ENCODE results near the gene CALY.
A peak's percentile ranks its signal among the peaks of the same experiment; 100 is the strongest.

CALY gene

DNA sequence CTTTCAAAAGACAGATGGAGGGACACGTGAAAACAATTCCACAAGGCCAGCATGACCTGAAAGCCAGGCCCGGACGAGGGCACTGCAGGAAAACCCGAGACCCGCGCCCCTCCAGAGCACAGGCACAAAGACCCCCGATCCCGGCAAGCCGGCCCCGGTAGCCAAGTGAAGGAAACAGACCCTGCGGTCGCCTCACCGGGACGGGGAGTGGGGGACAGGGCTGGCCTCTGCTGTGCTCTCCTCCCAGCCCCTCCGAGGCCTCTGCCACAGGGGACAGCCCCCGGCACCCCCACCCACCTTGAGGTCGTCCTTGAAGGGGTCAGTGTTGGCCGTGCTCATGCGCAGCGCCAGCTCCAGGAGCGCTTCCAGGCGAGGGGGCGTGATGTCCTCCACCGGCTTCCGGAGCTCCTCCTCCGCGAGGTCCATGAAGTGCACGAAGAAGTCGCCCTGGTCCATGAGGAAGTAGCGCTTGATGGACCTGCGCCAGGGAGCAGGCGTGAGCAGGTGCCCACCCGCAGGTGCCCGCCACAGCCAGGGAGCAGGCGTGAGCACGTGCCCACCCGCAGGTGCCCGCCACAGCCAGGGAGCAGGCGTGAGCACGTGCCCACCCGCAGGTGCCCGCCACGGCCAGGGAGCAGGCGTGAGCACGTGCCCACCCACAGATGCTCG is 48.7 kb downstream of the CALY start:
- DNase-seq (ENCODE audit: low read depth in 2 of 2), result no peak

DNA sequence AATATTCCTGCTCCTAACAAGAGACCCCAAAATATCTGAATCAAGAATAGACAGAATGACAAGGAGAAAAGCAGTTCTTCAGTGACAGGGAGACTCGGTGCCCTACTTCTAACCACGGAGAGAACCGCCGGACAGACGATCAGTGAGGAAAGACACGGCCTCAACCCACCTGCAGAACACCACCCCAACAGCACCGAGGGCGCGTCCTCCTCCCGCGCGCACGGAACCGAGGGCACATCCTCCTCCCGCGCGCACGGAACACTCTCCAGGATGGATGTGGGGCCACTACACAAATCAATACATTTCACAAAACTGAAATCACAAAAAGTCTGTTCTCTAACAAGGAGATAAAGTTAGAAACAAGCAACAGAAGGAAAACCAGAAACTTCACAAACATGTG is 50.3 kb downstream of the CALY start:
- DNase-seq (ENCODE audit: low read depth in 2 of 2), result no peak

DNA sequence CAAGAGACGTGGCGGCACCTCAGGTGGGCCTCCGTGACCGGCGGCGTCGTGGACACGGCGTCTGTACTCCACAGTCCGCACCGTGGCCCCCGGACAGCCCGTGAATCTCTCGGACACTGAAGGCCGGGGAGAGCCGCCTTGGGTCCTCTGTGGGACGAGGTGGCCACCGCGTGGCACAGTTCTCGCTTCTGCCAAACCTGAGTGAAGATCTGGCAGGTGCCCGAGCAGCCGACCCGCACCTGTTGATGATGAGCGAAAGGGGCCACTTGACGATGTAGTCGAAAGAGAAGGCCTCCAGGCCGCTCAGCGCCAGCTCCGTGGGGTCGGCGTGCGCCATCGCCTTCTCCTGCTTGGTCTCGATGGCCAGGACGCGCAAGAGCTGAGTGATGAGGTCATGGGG is 51.5 kb downstream of the CALY start:
- no peak for DNase-seq (ENCODE audit: low read depth in 2 of 2)

DNA sequence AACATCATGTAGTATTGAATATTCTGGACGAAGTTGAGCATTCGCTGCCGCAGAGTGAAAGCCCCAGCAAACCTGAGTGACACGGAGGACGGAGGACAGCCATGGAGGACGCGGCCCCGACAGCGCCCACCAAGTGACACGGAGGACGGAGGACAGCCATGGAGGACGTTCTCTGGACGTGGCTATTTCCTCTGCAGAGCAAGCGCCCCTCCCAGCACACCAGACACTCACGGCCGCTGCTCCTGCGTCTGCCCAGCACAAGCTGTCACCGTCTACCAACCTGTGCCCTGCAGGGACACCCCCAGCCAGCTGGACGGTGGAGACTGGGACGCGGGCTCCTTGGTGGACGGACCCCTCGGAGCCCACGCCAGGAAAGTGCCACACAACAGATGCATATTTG is 52.8 kb downstream of the CALY start:
- DNase-seq (ENCODE audit: low read depth in 2 of 2), result no peak

DNA sequence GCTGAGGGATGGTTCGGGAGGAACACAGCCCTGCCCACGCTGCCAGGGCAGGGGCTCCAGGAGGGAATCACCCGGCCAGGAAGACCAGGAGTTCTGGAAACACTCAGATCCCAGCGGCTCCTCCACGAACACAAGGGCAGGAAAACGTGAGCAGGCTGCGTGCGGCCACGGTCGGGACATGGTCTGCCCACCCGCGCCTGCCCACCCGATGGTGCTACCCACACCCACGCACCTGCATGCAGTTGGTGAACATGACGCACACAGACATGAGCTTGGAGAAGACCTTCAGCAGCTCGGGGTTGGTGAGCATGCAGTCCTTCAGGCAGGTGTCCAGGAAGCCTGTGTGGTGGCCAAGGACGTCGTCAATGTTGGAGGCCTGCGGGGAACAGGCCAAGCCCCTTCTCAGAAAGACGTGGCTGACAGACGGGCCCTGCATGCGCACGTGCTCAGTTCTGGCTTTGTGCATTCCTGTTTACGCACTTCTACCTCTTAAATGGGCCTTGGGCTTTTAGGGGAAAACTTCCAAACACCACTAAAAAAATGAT is 53.8 kb downstream of the CALY start:
- DNase-seq (ENCODE audit: low read depth in 2 of 2), result no peak

DNA sequence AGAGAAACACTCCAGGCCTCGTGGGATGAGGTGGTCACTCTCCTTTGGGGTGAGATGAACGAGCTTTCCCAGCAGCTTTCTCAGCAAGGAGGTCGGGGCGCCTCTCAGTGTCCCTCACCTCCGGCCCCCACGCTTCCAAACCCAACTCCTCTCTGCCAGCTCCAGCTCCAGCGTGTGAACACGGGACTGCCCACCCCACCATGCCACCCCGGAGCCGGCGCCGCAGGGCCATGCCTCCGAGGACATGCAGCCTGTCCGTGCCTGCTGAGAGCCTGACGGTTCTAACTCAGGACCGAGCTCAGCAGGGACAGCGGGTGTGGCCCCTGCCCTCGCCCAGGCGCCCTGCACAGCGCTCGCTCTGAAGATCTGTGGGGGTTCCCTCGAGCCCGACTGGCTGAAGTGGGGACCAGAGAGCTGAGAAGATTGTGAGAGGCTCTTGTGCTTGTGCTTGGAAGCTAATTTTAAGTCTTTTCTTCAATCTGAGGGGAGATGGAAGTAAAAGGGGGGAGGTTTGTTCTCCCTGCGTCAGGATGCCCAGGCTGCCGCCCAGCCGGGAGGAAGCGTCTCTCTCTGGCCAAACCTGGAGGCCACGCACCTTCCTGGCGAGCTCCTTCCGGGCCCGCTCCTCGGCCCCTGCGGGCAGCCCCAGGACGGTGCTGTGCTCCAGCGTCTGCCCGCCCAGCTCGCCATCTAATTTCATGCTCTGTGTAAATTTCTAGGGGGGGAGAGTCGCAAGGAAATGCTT is 54.9 kb downstream of the CALY start:
- DNase-seq (ENCODE audit: low read depth in 2 of 2), result no peak

DNA sequence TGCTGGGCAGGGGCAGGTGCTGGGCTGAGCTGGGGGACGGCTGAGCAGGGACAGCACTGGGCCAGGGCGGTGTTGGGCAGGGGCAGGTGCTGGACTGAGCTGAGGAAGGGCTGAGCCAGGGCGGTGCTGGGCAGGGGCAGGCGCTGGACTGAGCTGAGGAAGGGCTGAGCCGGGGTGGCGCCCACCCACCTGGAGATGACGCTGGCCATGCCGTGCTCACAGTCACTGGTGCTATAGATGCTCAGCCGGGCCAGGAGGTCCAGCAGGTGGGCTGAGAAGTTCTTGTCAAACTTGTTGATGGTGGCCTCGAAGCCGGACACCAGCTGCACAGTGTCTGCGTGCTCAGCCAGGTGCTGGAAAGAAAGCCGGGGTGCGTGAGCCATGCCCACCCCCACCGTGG is 55.6 kb downstream of the CALY start:
- DNase-seq (ENCODE audit: low read depth in 2 of 2), result no peak

DNA sequence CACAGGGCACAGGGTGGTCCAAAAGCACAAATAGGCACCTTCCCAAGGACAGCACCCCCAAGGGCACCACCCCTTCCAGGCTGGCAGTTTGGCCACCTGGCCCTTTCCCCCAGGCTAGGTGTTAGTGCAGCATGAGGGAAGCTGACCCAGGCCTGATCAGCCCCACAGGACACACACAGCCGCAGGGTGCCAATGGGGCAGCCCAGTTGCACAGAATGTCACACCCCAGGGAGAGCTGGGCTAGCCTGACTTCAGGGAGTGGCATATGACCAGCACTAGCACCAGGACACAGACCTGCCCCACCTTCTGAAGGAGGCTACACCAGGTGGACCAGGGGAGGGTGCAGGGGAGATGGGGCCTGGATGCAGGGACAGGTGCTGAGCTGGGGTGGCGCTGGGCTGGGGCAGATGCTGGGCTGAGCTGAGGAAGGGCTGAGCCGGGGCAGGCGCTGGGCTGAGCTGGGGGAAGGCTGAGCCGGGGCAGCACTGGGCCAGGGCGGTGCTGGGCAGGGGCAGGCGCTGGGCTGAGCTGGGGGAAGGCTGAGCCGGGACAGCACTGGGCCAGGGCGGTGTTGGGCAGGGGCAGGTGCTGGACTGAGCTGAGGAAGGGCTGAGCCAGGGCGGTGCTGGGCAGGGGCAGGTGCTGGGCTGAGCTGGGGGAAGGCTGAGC is 56.2 kb downstream of the CALY start:
- DNase-seq (ENCODE audit: low read depth in 2 of 2), result no peak

DNA sequence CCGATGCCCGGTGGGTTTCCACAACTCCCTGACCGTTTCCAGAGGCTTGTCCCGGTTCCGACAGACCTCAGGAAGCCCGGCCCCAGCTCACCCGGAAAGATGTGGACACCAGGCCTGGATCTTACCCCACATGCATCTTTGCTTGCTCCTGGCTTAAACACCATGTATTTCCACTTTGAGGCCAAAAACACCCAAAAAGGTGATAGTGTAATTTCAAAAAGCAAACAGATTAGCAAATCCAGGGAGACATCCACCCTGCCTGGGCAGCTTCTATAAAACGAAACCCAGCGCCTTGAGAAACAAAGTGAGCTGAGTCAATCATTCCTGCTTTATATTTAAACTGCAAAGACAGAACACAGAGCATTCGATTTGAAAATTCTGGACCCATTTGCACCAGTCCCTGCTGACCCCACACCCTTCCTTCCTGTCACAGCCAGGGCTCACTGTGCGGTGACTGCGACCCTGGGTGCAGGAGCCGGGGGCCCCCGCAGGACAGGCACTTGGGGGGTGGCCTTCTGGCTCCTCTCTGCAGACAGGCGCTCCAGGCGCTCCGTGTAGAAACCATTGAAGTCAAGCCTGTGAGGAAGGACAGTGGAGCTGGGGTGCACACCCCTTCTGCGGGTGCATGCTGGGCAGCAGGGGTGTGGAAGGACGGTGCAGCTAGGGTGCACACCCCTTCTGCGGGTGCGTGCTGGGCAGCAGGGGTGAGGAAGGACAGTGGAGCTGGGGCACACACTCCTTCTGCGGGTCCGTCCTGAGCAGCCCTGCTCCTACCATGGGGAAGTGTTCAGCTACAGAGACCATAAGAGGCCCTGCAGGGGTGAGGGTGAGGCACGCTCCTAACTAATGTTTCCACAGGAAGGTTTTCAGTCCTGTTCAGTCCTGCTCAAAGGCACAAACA is 57.1 kb downstream of the CALY start:
- DNase-seq (ENCODE audit: low read depth in 2 of 2), result no peak

DNA sequence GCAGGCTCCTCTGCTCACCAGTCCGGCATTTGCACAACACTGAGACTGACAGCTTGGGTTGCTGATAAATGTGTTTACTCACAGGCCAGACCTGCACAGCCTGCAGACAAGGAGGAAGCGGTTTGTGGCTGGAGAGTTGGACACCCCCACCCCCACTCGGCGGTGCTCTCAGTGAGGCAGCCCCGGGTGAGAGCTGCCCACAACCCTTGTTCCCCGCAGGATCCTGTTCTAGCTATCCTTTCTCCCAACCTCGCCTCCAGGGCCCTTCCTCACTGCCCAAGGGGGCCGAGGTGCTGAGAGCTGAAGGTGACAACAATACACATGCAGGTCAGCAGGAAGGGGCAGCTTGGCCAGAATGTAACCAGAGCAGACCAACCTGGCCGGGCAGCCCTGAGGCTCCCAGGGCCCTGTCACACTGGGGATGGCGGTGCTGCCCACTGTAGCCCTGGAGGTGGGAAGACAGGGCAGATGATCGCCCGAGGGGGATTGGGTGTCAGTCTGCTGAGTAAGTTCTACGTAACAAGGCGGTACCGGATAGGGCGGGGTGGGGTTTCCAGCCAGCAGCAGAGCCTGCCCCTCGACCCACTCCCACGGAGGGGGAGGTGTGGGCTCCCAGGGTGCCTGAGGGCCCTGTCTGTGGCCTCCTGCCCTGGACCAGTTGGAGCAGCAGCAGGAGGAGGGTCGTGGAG is 58.0 kb downstream of the CALY start:
- peak in 1 of 2 donors; percentile 47 for DNase-seq (ENCODE audit: low read depth in 2 of 2)

DNA sequence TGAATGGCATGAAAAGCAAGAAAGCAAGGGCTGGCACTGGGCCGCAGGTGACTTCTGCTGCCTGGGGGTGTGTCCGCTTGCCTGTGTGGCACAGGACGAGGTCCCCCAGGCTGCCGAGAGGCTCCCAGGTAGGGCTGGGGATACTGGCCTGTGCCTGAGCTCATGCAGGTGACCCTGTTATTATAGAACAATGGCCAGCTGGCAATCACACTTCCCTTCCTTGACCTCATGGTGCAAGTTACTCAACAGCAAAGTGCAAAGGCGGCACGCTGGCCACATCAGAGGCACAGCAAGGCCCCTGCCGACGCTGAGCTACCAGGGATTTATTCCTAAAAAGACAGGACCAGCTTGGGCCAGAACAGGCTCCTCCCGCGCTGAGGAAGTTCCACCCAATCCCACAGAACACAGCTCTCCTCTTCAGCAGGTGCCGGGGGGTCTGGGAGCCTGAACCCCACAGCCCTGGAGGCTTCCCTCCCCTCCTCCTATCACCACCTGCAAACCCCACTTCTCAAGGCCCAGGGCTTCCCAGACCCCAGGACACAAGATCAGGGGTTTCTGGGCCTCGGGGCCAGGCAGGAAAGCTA is 58.6 kb downstream of the CALY start:
- DNase-seq (ENCODE audit: low read depth in 2 of 2), result no peak

DNA sequence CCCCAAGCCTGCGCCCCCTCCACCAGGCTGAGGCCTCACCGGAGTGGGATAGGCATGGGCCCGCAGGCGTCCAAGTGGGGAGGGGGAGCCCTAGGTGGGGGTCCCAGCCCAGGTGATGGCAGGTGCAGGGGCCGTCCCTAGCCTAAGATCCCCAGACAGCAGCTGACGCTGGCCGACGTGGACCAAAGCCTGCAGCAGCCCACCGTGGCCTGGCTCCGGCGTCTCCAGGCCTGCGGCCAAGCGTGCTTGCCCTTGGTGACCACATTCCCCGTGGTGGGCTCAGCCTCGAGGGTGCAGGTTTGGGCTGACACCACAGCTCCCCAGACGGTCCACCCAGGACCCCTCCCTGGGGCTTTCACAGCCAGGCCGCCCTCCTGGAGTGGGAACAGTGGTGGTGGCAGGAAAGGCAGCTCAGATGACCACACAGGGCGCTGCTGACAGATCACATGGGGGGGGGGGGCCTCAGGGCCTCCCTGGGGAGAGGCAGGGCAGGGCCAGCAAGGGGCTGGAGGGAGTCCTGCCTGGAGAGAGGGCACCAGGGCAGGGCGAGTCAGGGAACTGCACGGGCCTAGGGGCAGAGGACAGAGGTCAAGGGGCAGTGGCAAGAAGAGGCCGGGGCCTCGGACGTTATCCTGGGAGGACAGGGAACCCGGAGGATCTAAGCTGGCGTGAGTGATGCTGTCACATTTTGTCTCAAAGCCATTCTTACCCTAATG is 59.3 kb downstream of the CALY start:
- no peak for DNase-seq (ENCODE audit: low read depth in 2 of 2)

DNA sequence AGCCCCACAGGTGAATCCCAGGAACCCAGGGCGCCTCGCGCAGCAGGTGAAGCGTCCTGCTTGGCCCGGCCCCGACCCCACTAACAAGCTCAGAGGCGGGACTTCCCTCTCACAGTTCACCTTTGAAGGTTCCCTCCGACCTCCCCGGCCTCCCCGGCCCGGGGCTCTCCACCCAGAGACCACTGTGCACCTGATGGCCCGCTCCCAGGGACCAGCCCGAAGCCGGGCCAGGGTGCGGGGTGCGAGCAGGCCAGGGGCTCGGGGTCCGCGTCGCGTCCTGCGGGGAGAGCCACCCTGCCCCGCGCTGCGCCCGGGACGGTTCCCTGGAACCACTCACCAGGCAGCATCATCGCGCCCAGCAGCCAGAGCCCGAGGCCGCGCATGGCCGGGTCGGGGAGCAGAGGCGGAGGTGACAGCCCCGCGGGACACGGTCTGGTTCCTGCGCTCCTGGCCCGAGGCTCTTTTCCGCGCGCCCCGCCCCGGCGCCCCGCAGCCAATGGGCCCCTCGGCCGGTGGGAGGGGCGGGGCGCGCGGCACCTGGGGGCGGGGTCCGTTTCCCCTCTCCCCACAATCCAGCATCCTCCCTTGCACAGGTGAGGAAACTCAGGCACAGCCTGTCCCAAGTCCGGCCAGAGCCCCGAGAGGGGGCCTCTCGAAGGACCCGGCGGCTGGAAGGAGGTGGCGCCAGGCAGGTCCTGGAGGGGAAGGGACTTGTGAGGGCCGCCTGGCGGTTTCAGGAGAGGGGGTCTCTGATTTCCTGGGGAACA is 60.1 kb downstream of the CALY start, which contains the start of gene ADAM8:
Gene ADAM8 (minus strand): TSS at position 434 of the 767 bp plus-strand sequence. CDS start 51 bp downstream, at position 383.
- peak; percentile 69 to 70 for DNase-seq (ENCODE audit: low read depth in 2 of 2)

DNA sequence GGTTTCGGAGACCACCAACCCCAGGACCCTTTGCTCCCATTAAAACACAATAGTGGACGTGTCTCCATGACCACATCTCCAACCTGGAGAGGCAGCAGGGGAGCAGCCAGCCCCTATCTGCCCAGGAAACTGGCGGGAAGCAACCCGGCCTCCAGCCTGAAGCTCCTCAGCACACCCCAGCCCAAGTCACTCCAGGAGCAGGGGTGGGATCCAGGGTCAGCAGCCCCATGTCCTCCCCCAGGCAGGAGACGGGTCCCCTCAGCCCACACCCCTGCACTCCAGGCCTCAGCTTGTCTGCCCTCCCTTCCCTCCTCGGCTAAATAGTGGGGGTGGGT is 60.6 kb downstream of the CALY start:
- no peak for DNase-seq (ENCODE audit: low read depth in 2 of 2)

DNA sequence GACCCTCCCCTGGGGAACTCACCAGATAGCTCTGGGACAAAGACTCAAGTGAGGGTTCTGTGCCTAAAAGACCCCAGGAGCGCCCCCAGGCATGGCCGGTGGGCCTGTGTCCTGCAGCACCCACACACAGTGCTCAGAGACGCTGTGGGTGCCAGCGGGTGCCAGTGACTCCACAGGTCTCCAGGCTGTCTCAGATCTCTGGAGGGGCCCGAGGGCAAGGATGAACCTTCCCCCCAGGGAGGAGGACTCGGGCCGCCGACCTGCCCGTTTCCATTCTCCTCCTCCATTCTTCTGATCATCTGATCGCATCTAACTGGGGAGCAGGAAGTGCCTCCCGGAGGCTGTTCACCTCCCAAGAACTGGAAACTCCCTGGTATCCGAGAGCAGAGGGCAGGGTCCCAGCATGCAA is 61.0 kb downstream of the CALY start:
- DNase-seq (ENCODE audit: low read depth in 2 of 2), result peak in 1 of 2 donors; percentile 36

DNA sequence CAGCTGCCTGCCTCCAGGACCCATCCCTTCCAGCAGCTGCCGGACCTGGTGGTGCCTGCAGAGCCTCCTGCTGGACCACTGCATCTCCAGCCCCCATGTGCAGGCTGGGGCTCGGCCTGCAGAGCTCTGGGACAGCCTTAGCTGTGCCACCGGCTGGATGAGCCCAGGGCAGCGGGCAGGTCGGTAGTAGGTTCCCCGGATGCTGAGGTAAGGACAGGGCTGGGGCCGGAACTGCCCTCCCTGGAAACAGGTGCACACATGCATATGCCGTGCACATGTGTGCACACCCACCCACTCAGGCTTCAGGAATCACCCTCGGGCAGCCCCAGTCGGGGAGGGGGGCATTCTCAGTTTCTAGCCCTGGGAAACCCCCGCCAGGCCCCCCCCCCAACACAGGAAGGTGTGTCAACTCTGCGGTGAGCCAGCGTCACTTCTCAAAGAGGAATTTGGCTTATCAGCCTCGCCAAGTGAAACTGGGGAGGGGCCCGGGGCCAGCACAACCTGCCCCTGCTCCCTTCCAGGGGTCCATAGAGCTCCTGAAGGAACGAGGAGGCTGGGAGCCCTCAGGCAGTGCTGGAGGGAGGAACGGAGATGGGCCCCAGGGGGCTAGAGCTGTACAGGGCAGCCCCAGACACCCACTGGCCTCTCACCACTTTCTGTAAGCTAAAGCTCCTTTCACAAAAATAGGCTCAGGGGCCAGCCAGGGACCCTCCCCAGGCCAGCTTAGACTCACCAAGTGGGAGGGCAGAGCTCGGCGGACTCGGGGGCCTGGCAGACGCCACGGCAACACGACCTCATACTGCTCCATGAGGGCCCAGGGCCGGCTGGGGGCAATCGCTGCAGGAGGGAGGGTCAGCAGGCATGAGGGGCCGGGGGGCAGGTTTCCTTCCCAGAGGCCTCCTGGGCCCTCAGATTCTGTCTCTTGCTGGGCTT is 61.7 kb downstream of the CALY start:
- DNase-seq (ENCODE audit: low read depth in 2 of 2), result peak; percentile 66 to 81

All from stimulated activated CD4-positive, alpha-beta T cell treated with anti-CD3 and anti-CD28 coated beads, Interleukin-4, amount 100 ng/mL, for 48 hours (primary cell).